Measurements from ENCODE around the gene SMIM13.

SMIM13 gene

GRCh38 chr6:11121851-11122250, 28.2 kb downstream of the SMIM13 start:
- DNase-seq (ENCODE audit: low read depth in 2 of 2) = no peak

DNA sequence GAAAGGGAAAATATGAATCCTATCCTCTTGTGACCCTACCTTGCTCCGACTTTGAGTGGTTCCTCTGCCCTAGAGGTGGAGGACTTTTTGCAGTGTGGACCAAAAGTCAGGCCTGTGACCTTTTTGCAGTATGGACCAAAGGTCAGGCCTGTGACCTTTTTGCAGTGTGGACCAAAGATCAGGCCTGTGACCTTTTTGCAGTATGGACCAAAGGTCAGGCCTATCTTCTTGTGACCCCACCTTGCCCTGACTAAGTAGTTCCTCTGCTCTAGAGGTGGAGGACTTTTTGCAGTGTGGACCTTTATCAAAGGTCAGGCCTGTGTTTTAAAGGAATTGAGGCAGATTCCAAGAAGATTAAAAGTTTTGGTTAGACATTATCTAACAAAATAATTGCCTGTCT, 28.7 kb downstream of the SMIM13 start:
- DNase-seq (ENCODE audit: low read depth in 2 of 2) = no peak

- DNase-seq (ENCODE audit: low read depth in 2 of 2) = no peak
Measured at GRCh38 chr6:11123978-11124377, 30.3 kb downstream of the SMIM13 start.

DNA sequence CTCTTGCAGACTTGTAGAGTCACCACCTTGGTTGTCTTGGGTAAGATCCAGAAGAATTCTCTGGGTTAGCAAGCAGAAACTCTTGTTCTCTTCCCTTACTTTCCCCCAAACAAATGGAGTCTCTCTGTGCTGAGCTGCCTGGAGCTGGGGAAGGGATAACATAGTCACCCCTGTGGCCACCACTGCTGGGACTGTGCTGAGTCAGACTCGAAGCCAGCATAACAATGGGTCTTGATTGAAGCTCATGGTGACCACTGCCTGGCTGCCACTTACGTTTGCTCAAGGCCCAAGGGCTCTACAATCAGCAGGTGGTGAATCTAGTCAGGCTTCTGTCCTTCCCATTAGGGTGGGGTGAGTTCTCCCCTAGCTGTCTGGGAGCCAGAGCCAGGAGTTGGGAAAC, 33.2 kb downstream of the SMIM13 start:
- DNase-seq (ENCODE audit: low read depth in 2 of 2) = no peak

DNA sequence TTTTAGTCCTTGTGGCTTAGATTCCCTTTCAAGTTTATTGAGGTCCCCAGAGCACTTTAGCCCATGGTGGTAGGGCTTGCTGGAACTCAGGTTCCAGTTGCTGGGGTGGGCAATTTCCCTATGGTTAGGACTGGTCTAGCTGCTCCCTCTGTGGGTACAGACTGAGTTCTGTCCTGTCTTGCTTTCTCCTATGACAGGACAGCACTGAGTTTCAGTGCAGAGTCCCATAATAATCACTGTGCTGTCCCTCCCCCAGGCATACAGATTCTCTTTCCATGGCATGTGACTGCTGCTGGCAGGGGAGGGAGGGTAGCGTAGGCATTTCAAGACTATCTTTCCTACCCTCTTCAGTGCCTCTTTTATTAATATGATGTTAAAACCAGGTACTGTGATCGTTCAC, 35.0 kb downstream of the SMIM13 start:
- DNase-seq (ENCODE audit: low read depth in 2 of 2) = no peak

DNA sequence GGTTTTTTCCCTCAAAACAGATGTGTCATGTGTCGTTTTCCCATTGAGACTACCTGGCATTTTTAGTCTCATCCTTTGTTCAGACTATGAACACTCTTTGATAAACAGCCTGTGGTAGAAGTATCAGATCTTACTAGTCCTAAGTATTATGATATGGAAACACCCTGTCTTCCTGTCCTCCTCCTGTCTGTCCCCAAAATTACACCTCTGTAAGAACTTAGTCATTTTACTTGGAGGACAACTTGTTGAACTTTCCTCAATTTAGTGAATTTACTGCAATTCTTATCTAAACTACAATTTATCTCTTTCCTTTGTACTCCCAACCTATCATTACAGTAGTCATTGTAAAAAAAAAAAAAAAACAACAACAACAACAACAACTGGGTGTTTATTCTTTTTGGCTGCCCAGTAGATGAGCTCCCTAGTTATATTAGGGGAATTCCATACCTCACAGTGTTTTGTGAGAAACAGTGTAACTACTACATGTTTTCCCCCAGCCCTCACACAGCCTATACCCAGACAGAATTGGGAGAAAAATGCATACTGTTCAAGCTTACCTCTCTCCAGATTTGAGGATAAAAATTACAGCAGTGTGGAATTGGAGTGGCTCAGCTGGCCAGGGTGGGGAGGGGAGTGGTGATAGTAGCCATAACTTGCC, 36.4 kb downstream of the SMIM13 start:
- no peak for DNase-seq (ENCODE audit: low read depth in 2 of 2)

DNA sequence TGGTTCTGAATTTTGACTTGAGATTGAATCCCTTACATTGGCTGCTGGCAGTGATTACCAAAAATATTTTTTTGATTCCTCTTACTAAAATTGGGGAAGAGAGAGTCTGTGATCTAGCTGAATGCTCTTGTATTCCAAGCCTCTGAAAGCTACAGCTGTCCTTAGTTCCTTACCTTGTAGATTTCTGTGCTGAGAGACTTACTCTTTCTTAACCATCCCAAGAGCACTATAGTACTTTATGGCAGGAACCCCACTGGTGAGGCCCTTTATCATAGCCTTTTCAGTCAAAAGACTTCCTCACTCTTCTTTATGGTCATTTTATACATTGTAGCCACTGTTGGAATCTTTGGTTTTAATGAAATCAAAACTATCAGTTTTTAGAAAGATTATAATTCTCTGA, 37.0 kb downstream of the SMIM13 start:
- no peak for DNase-seq (ENCODE audit: low read depth in 2 of 2)

DNA sequence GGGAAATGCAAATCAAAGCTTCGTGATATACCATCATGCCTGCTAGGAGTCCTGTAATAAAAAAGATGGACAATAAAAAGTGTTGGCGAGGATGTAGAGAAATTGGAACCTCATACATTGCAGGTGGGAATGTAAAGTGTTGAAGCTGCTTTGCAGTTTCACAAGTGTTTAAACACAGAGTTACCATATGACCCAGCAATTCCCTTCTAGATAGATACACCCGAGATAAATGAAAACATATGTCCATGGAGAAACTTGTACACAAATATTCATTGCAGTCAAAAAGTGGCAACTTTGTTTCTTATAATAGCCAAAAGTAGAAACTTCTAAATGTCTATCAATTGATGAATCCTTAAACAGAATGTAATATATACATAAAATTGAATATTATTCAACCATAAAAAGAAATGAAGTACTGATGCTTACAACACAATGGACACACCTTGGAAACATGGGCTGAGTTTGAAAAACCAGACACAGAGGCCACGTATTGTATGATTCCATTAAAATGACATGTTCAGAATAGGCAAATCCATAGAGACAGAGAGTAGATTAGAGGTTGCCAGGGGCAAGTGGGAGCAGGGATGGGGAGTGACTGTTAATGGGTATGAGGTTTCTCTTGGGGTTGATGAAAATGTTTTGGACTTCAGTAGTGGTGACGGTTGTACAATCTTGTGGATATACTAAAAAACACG, 38.7 kb downstream of the SMIM13 start:
- no peak for DNase-seq (ENCODE audit: low read depth in 2 of 2)

- DNase-seq (ENCODE audit: low read depth in 2 of 2) = no peak
Measured at GRCh38 chr6:11133281-11133680, 39.6 kb downstream of the SMIM13 start.

- DNase-seq (ENCODE audit: low read depth in 2 of 2) = no peak
Measured at GRCh38 chr6:11136809-11137208, 43.2 kb downstream of the SMIM13 start.

DNA sequence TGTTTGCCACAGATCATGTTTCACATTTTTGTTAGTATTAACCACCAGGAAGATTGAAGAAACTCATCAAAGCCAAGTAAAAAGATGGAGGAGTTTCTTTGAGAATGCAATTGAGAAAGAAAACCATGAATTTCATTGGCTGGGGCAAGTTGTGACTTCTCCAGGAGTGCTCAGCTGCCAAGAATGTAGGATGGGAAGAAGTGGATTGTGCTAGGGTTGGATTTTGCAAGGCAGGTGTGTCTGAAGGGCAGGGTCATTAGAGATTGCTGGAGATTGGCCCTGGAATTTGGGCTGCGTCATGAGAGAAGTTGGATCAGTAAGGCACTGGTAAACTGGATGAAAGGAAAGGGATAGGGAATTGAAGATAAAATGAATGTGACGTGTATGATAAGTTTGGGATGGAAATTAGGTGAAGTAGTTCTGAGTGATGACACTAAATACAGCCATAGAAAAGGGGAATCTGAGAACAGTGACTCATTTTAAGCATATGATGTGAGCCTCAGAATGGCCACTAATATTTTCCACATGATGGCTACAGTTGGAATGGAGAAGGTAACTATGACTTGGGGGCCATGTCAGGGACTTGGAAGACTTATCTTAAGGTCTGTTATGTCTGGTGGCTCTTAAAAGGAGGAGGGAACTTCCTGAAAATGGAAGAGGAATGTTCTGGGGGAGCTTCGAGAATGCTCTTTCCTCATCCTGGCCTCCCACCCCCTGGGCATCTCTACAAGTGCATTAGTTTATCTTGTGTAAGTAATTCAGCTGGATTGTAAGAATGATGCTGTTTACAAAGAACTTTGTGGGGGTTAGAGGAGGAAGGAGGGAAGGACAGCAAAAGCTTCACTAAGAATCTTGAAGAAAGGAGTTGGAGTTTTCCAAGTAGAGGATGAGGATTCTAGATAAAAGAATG, 45.7 kb downstream of the SMIM13 start:
- DNase-seq (ENCODE audit: low read depth in 2 of 2) = no peak

DNA sequence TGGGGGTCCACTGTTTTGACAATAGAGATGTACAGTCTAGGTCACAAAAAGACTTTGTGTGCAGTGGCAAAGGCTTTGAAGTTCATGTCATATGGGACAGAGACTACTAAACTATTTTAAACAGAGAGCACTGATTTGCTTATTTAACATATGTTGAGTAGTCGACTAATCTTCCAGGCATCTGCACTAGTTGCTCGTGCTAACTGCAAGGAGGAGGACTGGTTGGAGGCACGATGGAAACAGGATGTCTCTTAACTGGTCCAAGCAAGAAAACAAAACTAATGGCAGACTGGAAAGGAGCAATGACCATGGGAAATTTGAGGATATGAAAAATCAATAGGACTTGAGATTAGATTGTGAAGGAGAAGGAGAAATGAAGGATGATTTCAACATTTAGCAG, 46.4 kb downstream of the SMIM13 start:
- no peak for DNase-seq (ENCODE audit: low read depth in 2 of 2)

GRCh38 chr6:11141295-11141694, 47.7 kb downstream of the SMIM13 start:
- no peak for DNase-seq (ENCODE audit: low read depth in 2 of 2)

GRCh38 chr6:11142296-11143027, 48.8 kb downstream of the SMIM13 start:
- DNase-seq (ENCODE audit: low read depth in 2 of 2) = no peak

GRCh38 chr6:11143394-11144371, 50.0 kb downstream of the SMIM13 start:
- DNase-seq (ENCODE audit: low read depth in 2 of 2) = peak; percentile 46 to 52

- DNase-seq (ENCODE audit: low read depth in 2 of 2) = no peak
Measured at GRCh38 chr6:11144393-11144851, 50.8 kb downstream of the SMIM13 start.

DNA sequence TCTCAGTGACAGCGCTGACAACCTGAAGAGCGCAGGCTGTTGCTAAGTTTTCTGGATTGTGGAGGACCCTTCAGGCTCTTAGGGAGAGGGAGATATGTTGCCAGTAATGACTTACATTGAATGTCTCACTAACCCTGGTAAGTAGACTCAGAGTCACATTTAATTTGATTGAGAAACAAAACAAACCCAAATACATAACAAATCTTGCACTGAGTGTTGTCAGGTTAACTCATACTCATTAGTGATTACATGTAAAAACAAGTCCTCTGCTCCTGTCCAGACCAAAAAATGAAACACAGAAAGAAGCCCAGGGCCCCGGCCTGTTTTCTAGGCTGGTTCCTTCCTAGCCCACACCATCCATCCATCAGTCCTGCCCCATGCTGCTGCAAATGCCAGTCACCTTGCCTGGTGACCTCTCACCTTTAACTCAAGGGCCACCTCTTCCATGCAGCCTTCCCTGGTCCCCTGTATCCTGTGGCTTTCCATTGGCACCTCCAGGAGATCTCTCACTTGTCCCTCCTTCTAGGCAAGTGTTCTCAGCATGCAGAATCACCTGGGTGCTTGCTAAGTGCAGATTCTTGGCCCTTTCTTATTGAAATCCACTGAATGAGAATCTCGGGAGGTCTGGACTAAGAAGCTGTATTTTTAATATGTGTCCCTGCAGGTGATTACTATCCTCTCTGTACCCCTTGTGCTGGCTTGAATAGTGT, 52.6 kb downstream of the SMIM13 start:
- no peak for DNase-seq (ENCODE audit: low read depth in 2 of 2)

- DNase-seq (ENCODE audit: low read depth in 2 of 2) = no peak
Measured at GRCh38 chr6:11149551-11149950, 55.9 kb downstream of the SMIM13 start.

GRCh38 chr6:11151488-11151887, 57.9 kb downstream of the SMIM13 start:
- no peak for DNase-seq (ENCODE audit: low read depth in 2 of 2)

GRCh38 chr6:11152581-11152980, 58.9 kb downstream of the SMIM13 start:
- DNase-seq (ENCODE audit: low read depth in 2 of 2) = no peak

Measured in fibroblast of skin of left quadriceps (primary cell).